ENCODE measurements around the gene UBE2G2.

- TF ChIP-seq CTCF (IDR thresholded peaks at IDR 0.05) (no peak), POLR2A (IDR thresholded peaks at IDR 0.05) (no peak), POLR2AphosphoS5 (IDR thresholded peaks at IDR 0.05) (no peak)
These were observed 50.3 kb downstream of the UBE2G2 start for GRCh38 chr21:44751186-44751798.

All from breast epithelium (tissue), 3 donors.